GM12878 (cell line): Measurements from ENCODE around the gene GPR87. TPM values are rescaled to one million over a fixed set of nuclear protein-coding genes. Genes with fewer than 3 reads are reported as not detected.

Experiments used
- ATAC-seq: fragments of 200-7000 bp; cut with Tn5 transposase; 3 replicates; pipeline ENCODE4 v1.9.1; 2020; ENCODE audit warnings: mild to moderate bottlenecking, moderate library complexity
- BruUV-seq: library from RNA; stranded (reverse); fragments of 400-500 nt; replicated peaks from 2 replicates; lab custom pipeline; 2021; lab: Mats Ljungman, UMichigan
- CTCF ChIA-PET: fragments of 300-600 bp; sonication (Branson Sonifier 250); formaldehyde crosslinking; extraction: SDS; loops from one replicate; lab custom pipeline; 2021; ENCODE audit warnings: inconsistent platforms; lab: Yijun Ruan, JAX
- POLR2A ChIA-PET: fragments of 350-600 bp; formaldehyde crosslinking; extraction: SDS; loops from one replicate; lab custom pipeline; 2021; ENCODE audit warnings: inconsistent platforms; lab: Charles Lee
- RAD21 ChIA-PET: fragments of 300-600 bp; sonication (Branson Sonifier 250); formaldehyde crosslinking; loops from one replicate; lab custom pipeline; 2023; ENCODE audit warnings: antibody characterized with exemption; ENCODE audit not compliant: unreplicated experiment; lab: Charles Lee
- SMC1A ChIA-PET: fragments of 300-600 bp; sonication (Branson Sonifier 250); formaldehyde crosslinking; loops from one replicate; lab custom pipeline; 2023; ENCODE audit not compliant: unreplicated experiment, uncharacterized antibody; lab: Charles Lee
- DNase-seq: peaks from one replicate; pipeline ENCODE4 v3.0.0-alpha.2; 2011; ENCODE audit warnings: low read depth, low spot score
- FAIRE-seq: peaks from 3 replicates; lab custom pipeline; 2011; peaks lifted over from hg19 to GRCh38; lab: Jason Lieb, UNC
- H2AFZ ChIP-seq: 2 replicates; pipeline ENCODE4 v1.6.0; 2011; ENCODE audit warnings: low read depth, low read length, control low read depth; ENCODE audit not compliant: control insufficient read depth
- H3K27ac ChIP-seq: 2 replicates; pipeline ENCODE4 v1.5.1; 2011; ENCODE audit warnings: control low read depth; ENCODE audit not compliant: control insufficient read depth, insufficient read depth
- H3K27me3 ChIP-seq, 2 experiments: replicated peaks in 1 of 2; 2 replicates each; pipeline versions ENCODE4 v1.6.0 to v1.6.1; 2011; ENCODE audit warnings: low read length in 1 of 2; ENCODE audit not compliant: control insufficient read depth in 2 of 2, insufficient read depth in 2 of 2
- H3K36me3 ChIP-seq, 2 experiments: 2 replicates each; pipeline ENCODE4 v1.5.1; 2011; ENCODE audit warnings: low read length in 1 of 2; ENCODE audit not compliant: control insufficient read depth in 2 of 2, insufficient read depth in 2 of 2
- H3K4me1 ChIP-seq: 2 replicates; pipeline ENCODE4 v1.6.1; 2011; ENCODE audit warnings: mild to moderate bottlenecking, low read length, moderate library complexity, mixed read lengths; ENCODE audit not compliant: control insufficient read depth, insufficient read depth
- H3K4me2 ChIP-seq: 2 replicates; pipeline ENCODE4 v1.6.0; 2011; ENCODE audit warnings: control low read depth; ENCODE audit not compliant: control insufficient read depth, insufficient read depth
- H3K4me3 ChIP-seq: fragments of 200-600 bp; sonication (generic); 2 replicates; pipeline ENCODE4 v1.5.1; 2016
- H3K79me2 ChIP-seq: 2 replicates; pipeline ENCODE4 v1.6.0; 2011; ENCODE audit warnings: low read length; ENCODE audit not compliant: control insufficient read depth, insufficient read depth
- H3K9ac ChIP-seq: 2 replicates; pipeline ENCODE4 v1.8.0; 2011; ENCODE audit warnings: low read length, control low read depth, mixed read lengths; ENCODE audit not compliant: control insufficient read depth, insufficient read depth
- H3K9me3 ChIP-seq: replicated peaks from 3 replicates; pipeline ENCODE4 v1.5.1; 2011; ENCODE audit warnings: mild to moderate bottlenecking, low read length; ENCODE audit not compliant: control insufficient read depth, insufficient read depth
- H4K20me1 ChIP-seq: 2 replicates; pipeline ENCODE4 v1.6.0; 2011; ENCODE audit not compliant: control insufficient read depth, insufficient read depth
- BACH1 ChIP-seq: fragments of 450-650 bp; IDR thresholded peaks from 2 replicates; pipeline ENCODE4 v1.6.1; 2017; ENCODE audit warnings: mild to moderate bottlenecking, borderline replicate concordance
- CBX3 ChIP-seq: fragments of 200-600 bp; sonication (generic); IDR thresholded peaks from 2 replicates; pipeline ENCODE4 v1.6.1; 2016; ENCODE audit warnings: low read depth, borderline replicate concordance
- DPF2 ChIP-seq: fragments of 450-650 bp; IDR thresholded peaks from 2 replicates; pipeline ENCODE4 v1.6.1; 2017; ENCODE audit warnings: mild to moderate bottlenecking
- HCFC1 ChIP-seq: fragments of 150-350 bp; IDR thresholded peaks from 2 replicates; pipeline ENCODE4 v1.6.1; 2014; ENCODE audit warnings: low read length
- KLF5 ChIP-seq: fragments of 450-650 bp; IDR thresholded peaks from 2 replicates; pipeline ENCODE4 v1.6.1; 2014; ENCODE audit warnings: mild to moderate bottlenecking; ENCODE audit not compliant: partially characterized antibody
- PKNOX1 ChIP-seq: fragments of 450-650 bp; IDR thresholded peaks from 2 replicates; pipeline ENCODE4 v1.6.1; 2016; ENCODE audit warnings: mild to moderate bottlenecking
- RUNX3 ChIP-seq: IDR thresholded peaks from 2 replicates; pipeline ENCODE4 v1.6.1; 2012; ENCODE audit warnings: low read length, inconsistent platforms
- SMAD5 ChIP-seq: IDR thresholded peaks from 2 replicates; pipeline ENCODE4 v1.6.1; 2016; ENCODE audit warnings: antibody characterized with exemption, low read depth
- SREBF1 ChIP-seq: IDR thresholded peaks from 2 replicates; pipeline ENCODE4 v1.6.1; 2012; ENCODE audit warnings: mild to moderate bottlenecking, low read length
- ZBED1 ChIP-seq: IDR thresholded peaks from 2 replicates; pipeline ENCODE4 v1.6.1; 2016; ENCODE audit warnings: borderline replicate concordance
- WGBS: methylation state at CpG from one replicate; pipeline ENCODE4 v1.1.6; 2016; ENCODE audit warnings: low lambda C conversion rate; ENCODE audit not compliant: insufficient replicate concordance, insufficient coverage; ENCODE audit errors: missing lambda C conversion rate; 5-methylcytosine and 5-hydroxymethylcytosine counted together
- in situ Hi-C: fragments of 300-500 bp; cut with MboI; formaldehyde crosslinking; loops from 9 replicates; pipeline ENCODE4 v1.14.3; 2018; ENCODE audit warnings: mixed read lengths
- intact Hi-C: fragments of 100-400 bp; cut with micrococcal nuclease; formaldehyde crosslinking; loops from one replicate; pipeline ENCODE4 v1.14.2; 2022; ENCODE audit not compliant: unreplicated experiment
- polyA plus RNA-seq, 11 experiments: library from polyadenylated mRNA; depleted of rRNA in 4 of 11; unstranded in 6 of 11; stranded (reverse) in 5 of 11; fragments of >200 nt; fragmentation: Nextera tagmentation in 4 of 11; fragmentation: Illumina TruSeq in 1 of 11; extraction: Ambion mirVana in 4 of 11; extraction: Trizol in 1 of 11; gene quantifications; 1 replicate in 1 of 11; 2 replicates in 10 of 11; pipeline versions ENCODE4 v1.2.1 to v1.2.3, GENCODE V29; 2011 to 2016; ENCODE audit warnings: inconsistent platforms in 2 of 11, missing spikeins in 2 of 11, low read depth in 1 of 11
- total RNA-seq, 4 experiments: library from RNA; depleted of rRNA in 3 of 4; stranded (reverse); fragments of >200 nt in 3 of 4; fragmentation: Illumina TruSeq in 1 of 4; extraction: Trizol in 1 of 4; gene quantifications; 2 replicates each; pipeline versions ENCODE4 v1.2.1 to v1.2.3, GENCODE V29; 2013 to 2021
- TF ChIP-seq, protein P1 (sequence below): IDR thresholded peaks from 2 replicates; pipeline ENCODE4 v1.6.1; 2011; ENCODE audit warnings: borderline replicate concordance, low read depth, mild to moderate bottlenecking, moderate library complexity, low read length; ENCODE audit not compliant: insufficient read depth, poor library complexity, severe bottlenecking

The GPR87 gene
- total and polyA plus RNA-seq, 10 of the 15 experiments (the other 5 are each of a cell fraction or from before 2014, with no cell fraction given): 0.06 to 0.27 (median 0.16) TPM; not detected in 5

- intact Hi-C loops: no loop called here
- H3K4me3 ChIP-seq: no peak overlapping the region
- no peak overlapping the region for H2AFZ ChIP-seq
- ChIA-PET POLR2A (interaction anchor here (0.6 kb wide), 1 partner anchor 237 kb away, joined by 3 read pairs; no protein-coding TSS in a partner anchor), RAD21 (interaction anchor here (0.8 kb wide), 1 partner anchor 9 kb away, joined by 3 read pairs; no protein-coding TSS in a partner anchor), SMC1A (interaction anchor here (1.3 to 2.4 kb wide), 3 partner anchors 8 to 25 kb away, joined by 3 to 7 read pairs (median 6); no protein-coding TSS in a partner anchor), CTCF (interaction anchor here (1.4 to 1.7 kb wide), 2 partner anchors 15 to 17 kb away, joined by 4 to 5 read pairs; no protein-coding TSS in a partner anchor)
- TF ChIP-seq KLF5: no peak
- in situ Hi-C loops: no loop called here
- ATAC-seq: no peak
- DNase-seq: no peak
- no peak for FAIRE-seq
- H3K9ac ChIP-seq: no peak overlapping the region
- no peaks in the 10 kb centered on the region; a peak in 1 of 4 replicates for H3K27me3 ChIP-seq
- no peaks in the 10 kb centered on the region for H3K79me2 ChIP-seq
- H4K20me1 ChIP-seq: no peaks in the 10 kb centered on the region
- no peak overlapping the region for H3K4me2 ChIP-seq
- no peaks in the 10 kb centered on the region for H3K4me1 ChIP-seq
- no peak overlapping the region for H3K27ac ChIP-seq
- no peaks in the 10 kb centered on the region for H3K36me3 ChIP-seq
- no TSS peak for BruUV-seq
- no peaks in the 10 kb centered on the region for H3K9me3 ChIP-seq
- WGBS: 48% methylated on average over 3 of the region's 3 CpGs
These were observed 46.1 kb upstream of the GPR87 start for GRCh38 chr3:151362751-151363174.

DNA sequence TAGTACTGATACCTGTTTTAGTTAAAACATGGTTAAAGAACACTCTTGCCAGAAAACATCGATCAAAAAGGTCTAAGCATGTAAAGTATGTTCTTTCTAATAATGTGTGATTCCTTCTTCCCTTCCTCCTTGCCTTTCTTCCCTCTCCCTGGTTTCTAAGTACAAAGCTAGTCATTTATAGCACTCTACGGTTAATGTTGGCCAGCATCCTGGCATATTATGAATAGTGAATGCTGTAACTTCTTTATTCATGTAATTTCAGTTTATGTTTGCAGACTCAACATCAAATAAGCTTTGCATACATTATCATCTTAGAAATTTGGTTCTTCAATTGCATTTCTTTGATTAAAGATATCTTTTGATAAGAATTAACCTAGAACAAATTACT, 40.8 kb upstream of the GPR87 start:
- H3K79me2 ChIP-seq: no peaks in the 10 kb centered on the region
- 39% methylated on average over 2 of the region's 2 CpGs for WGBS
- DNase-seq (no peak), FAIRE-seq (no peak), ATAC-seq (no peak)
- CTCF ChIA-PET: interaction anchor here (0.9 kb wide), 1 partner anchor 22 kb away, joined by 9 read pairs; no protein-coding TSS in a partner anchor
- no peaks in the 10 kb centered on the region for H3K9me3 ChIP-seq
- SMC1A ChIA-PET: interaction anchor here (0.7 to 3.9 kb wide), 3 partner anchors 22 to 189 kb away, joined by 3 to 15 read pairs (median 4); partner anchors contain the start of gene P2RY12
- H3K27me3 ChIP-seq: no peaks in the 10 kb centered on the region
- H2AFZ ChIP-seq: no peak overlapping the region
- H3K9ac ChIP-seq: no peak overlapping the region
- in situ Hi-C loops (no loop called here), intact Hi-C loops (no loop called here)
- H3K36me3 ChIP-seq: no peaks in the 10 kb centered on the region
- H4K20me1 ChIP-seq: no peaks in the 10 kb centered on the region
- H3K4me2 ChIP-seq: no peak overlapping the region
- RAD21 ChIA-PET: interaction anchor here (1.1 to 1.5 kb wide), 3 partner anchors 11 to 189 kb away, joined by 3 to 6 read pairs (median 5); partner anchors contain the start of gene P2RY12
- no peak overlapping the region for H3K4me3 ChIP-seq
- no peak overlapping the region for H3K27ac ChIP-seq
- POLR2A ChIA-PET: no interaction called here
- BruUV-seq: no TSS peak
- H3K4me1 ChIP-seq: peaks cover 6% of the 10 kb centered on the region
- TF ChIP-seq SMAD5 (no peak), HCFC1 (no peak), PKNOX1 (no peak), ZBED1 (no peak), SREBF1 (no peak), DPF2 (no peak), CBX3 (no peak), RUNX3 (no peak), BACH1 (no peak)
- TF ChIP-seq, protein P1, sequence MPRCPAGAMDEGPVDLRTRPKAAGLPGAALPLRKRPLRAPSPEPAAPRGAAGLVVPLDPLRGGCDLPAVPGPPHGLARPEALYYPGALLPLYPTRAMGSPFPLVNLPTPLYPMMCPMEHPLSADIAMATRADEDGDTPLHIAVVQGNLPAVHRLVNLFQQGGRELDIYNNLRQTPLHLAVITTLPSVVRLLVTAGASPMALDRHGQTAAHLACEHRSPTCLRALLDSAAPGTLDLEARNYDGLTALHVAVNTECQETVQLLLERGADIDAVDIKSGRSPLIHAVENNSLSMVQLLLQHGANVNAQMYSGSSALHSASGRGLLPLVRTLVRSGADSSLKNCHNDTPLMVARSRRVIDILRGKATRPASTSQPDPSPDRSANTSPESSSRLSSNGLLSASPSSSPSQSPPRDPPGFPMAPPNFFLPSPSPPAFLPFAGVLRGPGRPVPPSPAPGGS: no peak
